OCI-LY1 (cell line): Measurements from ENCODE around the gene ICE2.

Experiments
- EZH2 ChIP-seq: fragments of 200-600 bp; sonication (generic), shearing (Covaris generic); IDR thresholded peaks from 2 replicates; pipeline ENCODE4 v1.8.0; 2017; ENCODE audit warnings: borderline replicate concordance, mixed run types, mild to moderate bottlenecking, antibody characterized with exemption, low read length, moderate library complexity, mixed read lengths
- TF ChIP-seq, protein P1 (sequence below): fragments of 200-600 bp; sonication (generic), shearing (Covaris generic); IDR thresholded peaks from 2 replicates; pipeline ENCODE4 v1.5.1; 2017; ENCODE audit warnings: mild to moderate bottlenecking, antibody characterized with exemption, low read length, moderate library complexity, mixed read lengths

DNA sequence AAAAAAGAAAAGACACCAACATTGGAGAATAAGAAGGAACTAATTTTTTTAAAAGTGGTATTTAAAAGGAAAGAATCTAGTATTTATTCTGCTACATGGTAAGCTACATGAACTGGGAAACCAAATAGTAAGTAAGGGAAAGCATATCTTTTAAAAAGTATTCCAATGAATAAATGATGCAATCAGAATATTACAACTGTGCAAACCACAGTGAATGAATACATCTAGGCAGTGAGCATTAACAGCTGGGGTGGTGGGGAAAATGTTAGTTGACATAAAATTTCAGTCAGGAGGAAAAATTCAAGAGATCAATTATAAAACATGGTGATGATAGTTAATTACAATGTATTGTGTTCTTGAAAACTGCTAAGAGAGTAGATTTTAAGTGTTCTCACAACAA, 16.9 kb downstream of the ICE2 start:
- TF ChIP-seq, protein P1, sequence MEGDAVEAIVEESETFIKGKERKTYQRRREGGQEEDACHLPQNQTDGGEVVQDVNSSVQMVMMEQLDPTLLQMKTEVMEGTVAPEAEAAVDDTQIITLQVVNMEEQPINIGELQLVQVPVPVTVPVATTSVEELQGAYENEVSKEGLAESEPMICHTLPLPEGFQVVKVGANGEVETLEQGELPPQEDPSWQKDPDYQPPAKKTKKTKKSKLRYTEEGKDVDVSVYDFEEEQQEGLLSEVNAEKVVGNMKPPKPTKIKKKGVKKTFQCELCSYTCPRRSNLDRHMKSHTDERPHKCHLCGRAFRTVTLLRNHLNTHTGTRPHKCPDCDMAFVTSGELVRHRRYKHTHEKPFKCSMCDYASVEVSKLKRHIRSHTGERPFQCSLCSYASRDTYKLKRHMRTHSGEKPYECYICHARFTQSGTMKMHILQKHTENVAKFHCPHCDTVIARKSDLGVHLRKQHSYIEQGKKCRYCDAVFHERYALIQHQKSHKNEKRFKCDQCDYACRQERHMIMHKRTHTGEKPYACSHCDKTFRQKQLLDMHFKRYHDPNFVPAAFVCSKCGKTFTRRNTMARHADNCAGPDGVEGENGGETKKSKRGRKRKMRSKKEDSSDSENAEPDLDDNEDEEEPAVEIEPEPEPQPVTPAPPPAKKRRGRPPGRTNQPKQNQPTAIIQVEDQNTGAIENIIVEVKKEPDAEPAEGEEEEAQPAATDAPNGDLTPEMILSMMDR = no peak
- no peak for TF ChIP-seq EZH2
